ENCODE results near the gene CIAO2A. TPM values are rescaled to one million over a fixed set of nuclear protein-coding genes. Genes with fewer than 3 reads are reported as not detected.

The CIAO2A gene
- total and polyA plus RNA-seq, 2 donors (not counting 3 experiments of a cell fraction or from before 2014, with no cell fraction given), result 37.1 to 55.3 TPM

DNA sequence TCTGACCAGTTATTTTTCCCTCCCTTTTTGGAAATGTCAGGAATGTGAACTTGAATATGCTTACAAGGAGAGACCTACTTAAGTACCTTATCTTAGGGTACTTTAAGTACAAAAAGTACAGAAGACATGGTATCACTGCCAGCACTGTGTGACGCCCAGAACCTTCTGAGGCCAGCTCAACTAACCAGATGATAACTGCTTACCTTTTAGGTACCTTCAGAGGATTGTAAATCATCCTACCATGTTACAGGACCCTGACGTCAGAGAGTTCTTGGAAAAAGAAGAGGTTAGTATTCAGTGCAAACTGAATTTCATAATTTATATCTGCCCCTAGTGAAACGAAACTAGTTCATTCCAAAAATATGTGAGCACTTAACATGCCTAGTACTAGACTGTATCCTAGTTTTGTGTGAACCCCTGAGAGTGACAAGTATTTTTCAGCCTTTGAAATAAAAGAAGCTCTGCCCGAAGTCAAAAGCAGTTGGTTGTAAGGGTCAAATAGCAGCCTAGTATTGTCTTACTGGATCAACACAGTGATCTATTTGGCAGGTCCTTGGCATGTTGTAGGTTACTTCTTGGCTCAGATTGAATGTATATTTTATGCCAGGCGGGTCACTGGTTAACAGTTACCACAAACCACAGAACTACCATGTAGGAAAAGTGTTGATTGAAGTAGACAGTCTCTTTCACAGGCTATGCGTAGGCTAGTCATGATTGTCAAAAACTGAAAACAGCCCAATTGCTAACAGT is 34.1 kb upstream of the CIAO2A start:
- TF ChIP-seq POLR2A (IDR thresholded peaks at IDR 0.05; ENCODE audit: low read depth, low read length) (no peak), FOS (IDR thresholded peaks at IDR 0.05; ENCODE audit: borderline replicate concordance, insufficient read depth, low read length) (no peak), EZH2 (IDR thresholded peaks at IDR 0.05; ENCODE audit: borderline replicate concordance, low read depth, low read length, severe bottlenecking) (no peak)
- CTCF ChIA-PET, result interaction anchor here (1.2 kb wide), 1 partner anchor 10 kb away, joined by 3 read pairs; no protein-coding TSS in a partner anchor
- H3K27ac ChIP-seq (ENCODE audit: insufficient read depth, low read depth, low read length), result no peak overlapping the region
- H3K4me1 ChIP-seq (ENCODE audit: control insufficient read depth, extremely low read depth, insufficient read depth, low read length), result no peaks in the 10 kb centered on the region
- FAIRE-seq (no peak), DNase-seq (ENCODE audit: low read depth, low spot score) (no peak)
- H2AFZ ChIP-seq (ENCODE audit: low read depth, low read length), result no peak overlapping the region
- H3K9me3 ChIP-seq (replicated peaks; ENCODE audit: control insufficient read depth, insufficient read depth, low read length), result no peaks in the 10 kb centered on the region
- H3K9ac ChIP-seq (replicated peaks; ENCODE audit: extremely low read depth, insufficient read depth, low read length), result no peak overlapping the region
- intact Hi-C loops (cut with micrococcal nuclease) (no loop called here), dilution Hi-C loops (cut with MboI; ENCODE audit: extremely low pct_ligation_motif_present, low sequenced_read_pairs) (no loop called here)
- POLR2A ChIA-PET, result no interaction called here
- H3K9me1 ChIP-seq (replicated peaks; ENCODE audit: control insufficient read depth, extremely low read depth, insufficient read depth, low read length), result no peaks in the 10 kb centered on the region
- no peaks in the 10 kb centered on the region for H3K27me3 ChIP-seq (ENCODE audit: control insufficient read depth in 2 of 2, insufficient read depth in 2 of 2, low read length in 2 of 2)
- H3K79me2 ChIP-seq (ENCODE audit: control insufficient read depth, insufficient read depth, low read length), result no peaks in the 10 kb centered on the region
- H3K36me3 ChIP-seq (ENCODE audit: control insufficient read depth in 2 of 2, extremely low read depth in 1 of 2, insufficient read depth in 2 of 2, low read length in 2 of 2), result peaks cover 18 to 47% of the 10 kb centered on the region in 2 experiments
- no peaks in the 10 kb centered on the region for H4K20me1 ChIP-seq (replicated peaks; ENCODE audit: control insufficient read depth, extremely low read depth, insufficient read depth, low read length)
- H3K4me2 ChIP-seq (ENCODE audit: insufficient read depth, low read length), result no peak overlapping the region
- no TSS peak for BruUV-seq (replicated peaks)
- H3K4me3 ChIP-seq (replicated peaks in 1 of 3; ENCODE audit: insufficient read depth in 1 of 3, low read depth in 1 of 3, low read length in 3 of 3), result no peak overlapping the region

DNA sequence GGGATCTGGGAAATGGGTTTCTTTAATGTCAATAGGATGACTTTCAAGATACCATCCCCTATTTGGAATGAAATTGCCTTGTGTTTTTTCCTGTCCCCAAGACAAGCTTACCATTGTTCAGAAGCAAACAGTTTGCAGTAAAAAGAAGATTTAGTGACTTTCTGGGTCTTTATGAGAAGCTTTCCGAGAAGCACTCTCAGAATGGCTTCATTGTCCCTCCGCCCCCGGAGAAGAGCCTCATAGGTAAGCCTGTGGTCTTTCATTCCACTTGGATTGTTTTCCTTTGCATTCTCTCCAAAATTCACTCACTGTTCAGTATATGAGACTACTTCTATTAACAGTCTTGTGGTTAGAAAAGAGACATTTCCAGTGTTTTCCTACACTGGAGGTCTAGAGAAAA is 32.3 kb upstream of the CIAO2A start:
- Histone ChIP-seq H3K4me3 (replicated peaks in 1 of 3; ENCODE audit: insufficient read depth in 1 of 3, low read depth in 1 of 3, low read length in 3 of 3) (no peak overlapping the region), H3K9me1 (replicated peaks; ENCODE audit: control insufficient read depth, extremely low read depth, insufficient read depth, low read length) (no peaks in the 10 kb centered on the region), H3K4me2 (ENCODE audit: insufficient read depth, low read length) (no peak overlapping the region), H3K79me2 (ENCODE audit: control insufficient read depth, insufficient read depth, low read length) (no peaks in the 10 kb centered on the region), H3K9me3 (replicated peaks; ENCODE audit: control insufficient read depth, insufficient read depth, low read length) (no peaks in the 10 kb centered on the region), H3K9ac (replicated peaks; ENCODE audit: extremely low read depth, insufficient read depth, low read length) (no peak overlapping the region), H3K4me1 (ENCODE audit: control insufficient read depth, extremely low read depth, insufficient read depth, low read length) (no peaks in the 10 kb centered on the region), H3K27ac (ENCODE audit: insufficient read depth, low read depth, low read length) (no peak overlapping the region), H3K27me3 (ENCODE audit: control insufficient read depth in 2 of 2, insufficient read depth in 2 of 2, low read length in 2 of 2) (no peaks in the 10 kb centered on the region), H4K20me1 (replicated peaks; ENCODE audit: control insufficient read depth, extremely low read depth, insufficient read depth, low read length) (no peaks in the 10 kb centered on the region), H2AFZ (ENCODE audit: low read depth, low read length) (no peak overlapping the region), H3K36me3 (ENCODE audit: control insufficient read depth in 2 of 2, extremely low read depth in 1 of 2, insufficient read depth in 2 of 2, low read length in 2 of 2) (peaks cover 18 to 39% of the 10 kb centered on the region in 2 experiments)
- CTCF ChIA-PET, result interaction anchor here (1.9 kb wide), 1 partner anchor 28 kb away, joined by 10 read pairs; no protein-coding TSS in a partner anchor
- intact Hi-C loops (cut with micrococcal nuclease) (no loop called here), dilution Hi-C loops (cut with MboI; ENCODE audit: extremely low pct_ligation_motif_present, low sequenced_read_pairs) (no loop called here)
- DNase-seq (ENCODE audit: low read depth, low spot score), result no peak
- TF ChIP-seq, protein P1, sequence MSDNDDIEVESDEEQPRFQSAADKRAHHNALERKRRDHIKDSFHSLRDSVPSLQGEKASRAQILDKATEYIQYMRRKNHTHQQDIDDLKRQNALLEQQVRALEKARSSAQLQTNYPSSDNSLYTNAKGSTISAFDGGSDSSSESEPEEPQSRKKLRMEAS (IDR thresholded peaks at IDR 0.05; ENCODE audit: insufficient read depth, insufficient read length), result no peak
- TF ChIP-seq JUN (IDR thresholded peaks at IDR 0.05; ENCODE audit: borderline replicate concordance, insufficient read depth, insufficient read length, low read depth), result no peak
- TF ChIP-seq, protein P2, sequence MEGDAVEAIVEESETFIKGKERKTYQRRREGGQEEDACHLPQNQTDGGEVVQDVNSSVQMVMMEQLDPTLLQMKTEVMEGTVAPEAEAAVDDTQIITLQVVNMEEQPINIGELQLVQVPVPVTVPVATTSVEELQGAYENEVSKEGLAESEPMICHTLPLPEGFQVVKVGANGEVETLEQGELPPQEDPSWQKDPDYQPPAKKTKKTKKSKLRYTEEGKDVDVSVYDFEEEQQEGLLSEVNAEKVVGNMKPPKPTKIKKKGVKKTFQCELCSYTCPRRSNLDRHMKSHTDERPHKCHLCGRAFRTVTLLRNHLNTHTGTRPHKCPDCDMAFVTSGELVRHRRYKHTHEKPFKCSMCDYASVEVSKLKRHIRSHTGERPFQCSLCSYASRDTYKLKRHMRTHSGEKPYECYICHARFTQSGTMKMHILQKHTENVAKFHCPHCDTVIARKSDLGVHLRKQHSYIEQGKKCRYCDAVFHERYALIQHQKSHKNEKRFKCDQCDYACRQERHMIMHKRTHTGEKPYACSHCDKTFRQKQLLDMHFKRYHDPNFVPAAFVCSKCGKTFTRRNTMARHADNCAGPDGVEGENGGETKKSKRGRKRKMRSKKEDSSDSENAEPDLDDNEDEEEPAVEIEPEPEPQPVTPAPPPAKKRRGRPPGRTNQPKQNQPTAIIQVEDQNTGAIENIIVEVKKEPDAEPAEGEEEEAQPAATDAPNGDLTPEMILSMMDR (IDR thresholded peaks at IDR 0.05; ENCODE audit: extremely low read depth in 1 of 2, insufficient read depth in 1 of 2, low read depth in 1 of 2, low read length in 2 of 2), result no peak
- no peak for TF ChIP-seq POLR2A (IDR thresholded peaks at IDR 0.05; ENCODE audit: low read depth, low read length)
- TF ChIP-seq FOS (IDR thresholded peaks at IDR 0.05; ENCODE audit: borderline replicate concordance, insufficient read depth, low read length), result no peak
- no peak for TF ChIP-seq POLR2AphosphoS5 (IDR thresholded peaks at IDR 0.05; ENCODE audit: insufficient read depth, low read depth, low read length)
- no peak for TF ChIP-seq EZH2 (IDR thresholded peaks at IDR 0.05; ENCODE audit: borderline replicate concordance, low read depth, low read length, severe bottlenecking)
- FAIRE-seq, result no peak
- BruUV-seq (replicated peaks), result no TSS peak
- POLR2A ChIA-PET, result no interaction called here
